PC-9 (cell line): ENCODE measurements around the gene CIZ1.

ENCODE experiments used
- EZH2 ChIP-seq: fragments of 200-600 bp; sonication (generic); IDR thresholded peaks from 2 replicates; pipeline ENCODE4 v1.8.0; 2017; ENCODE audit warnings: antibody characterized with exemption, low read depth
- TF ChIP-seq, protein P1 (sequence below): fragments of 200-600 bp; sonication (generic); conservative IDR thresholded peaks from 2 replicates; pipeline ENCODE4 v1.6.1; 2017; ENCODE audit warnings: mixed run types, antibody characterized with exemption, mild to moderate bottlenecking, moderate library complexity

DNA sequence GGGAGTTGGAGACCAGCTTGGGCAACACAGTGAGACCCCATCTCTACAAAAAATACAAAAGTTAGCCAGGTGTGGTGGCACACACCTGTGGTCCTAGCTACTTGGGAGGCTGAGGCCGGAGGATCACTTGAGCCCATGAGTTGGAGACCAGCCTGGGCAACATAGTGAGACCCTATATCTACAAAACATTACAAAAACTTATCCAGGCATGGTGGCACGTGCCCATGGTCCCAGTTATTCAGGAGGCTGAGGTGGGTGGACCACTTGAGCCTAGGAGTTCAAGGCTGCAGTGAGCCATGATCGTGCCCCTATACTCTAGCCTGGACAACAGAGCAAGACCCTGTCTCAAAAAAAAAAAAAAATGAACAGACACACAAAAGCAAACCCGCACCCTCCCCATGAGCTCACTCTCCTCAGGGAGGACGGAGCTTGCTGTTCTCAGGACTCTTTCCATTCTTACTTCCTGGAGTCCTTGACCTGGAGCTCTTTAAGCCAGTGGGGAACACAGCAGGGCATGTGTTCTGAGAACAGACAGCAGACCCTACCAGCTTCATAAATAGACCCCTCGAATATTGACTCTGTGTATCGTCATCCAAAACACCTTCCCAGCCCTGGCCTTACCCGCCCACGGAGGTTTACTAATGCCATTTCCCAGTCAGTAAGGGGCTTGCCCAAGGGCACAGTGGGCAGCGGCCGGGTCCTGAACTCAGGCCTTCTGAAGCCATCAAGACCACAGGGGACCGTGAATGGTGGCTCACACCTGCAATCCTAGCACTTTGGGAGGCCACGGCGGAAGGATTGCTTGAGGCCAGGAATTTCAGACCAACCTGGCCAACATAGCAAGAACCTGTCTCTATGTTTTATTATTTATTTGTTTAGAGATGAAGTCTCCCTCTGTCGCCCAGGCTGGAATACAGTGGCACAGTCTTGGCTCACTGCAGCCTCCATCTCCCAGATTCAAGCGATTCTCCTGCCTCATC lies 75.0 kb downstream of the CIZ1 start:
- TF ChIP-seq, protein P1, sequence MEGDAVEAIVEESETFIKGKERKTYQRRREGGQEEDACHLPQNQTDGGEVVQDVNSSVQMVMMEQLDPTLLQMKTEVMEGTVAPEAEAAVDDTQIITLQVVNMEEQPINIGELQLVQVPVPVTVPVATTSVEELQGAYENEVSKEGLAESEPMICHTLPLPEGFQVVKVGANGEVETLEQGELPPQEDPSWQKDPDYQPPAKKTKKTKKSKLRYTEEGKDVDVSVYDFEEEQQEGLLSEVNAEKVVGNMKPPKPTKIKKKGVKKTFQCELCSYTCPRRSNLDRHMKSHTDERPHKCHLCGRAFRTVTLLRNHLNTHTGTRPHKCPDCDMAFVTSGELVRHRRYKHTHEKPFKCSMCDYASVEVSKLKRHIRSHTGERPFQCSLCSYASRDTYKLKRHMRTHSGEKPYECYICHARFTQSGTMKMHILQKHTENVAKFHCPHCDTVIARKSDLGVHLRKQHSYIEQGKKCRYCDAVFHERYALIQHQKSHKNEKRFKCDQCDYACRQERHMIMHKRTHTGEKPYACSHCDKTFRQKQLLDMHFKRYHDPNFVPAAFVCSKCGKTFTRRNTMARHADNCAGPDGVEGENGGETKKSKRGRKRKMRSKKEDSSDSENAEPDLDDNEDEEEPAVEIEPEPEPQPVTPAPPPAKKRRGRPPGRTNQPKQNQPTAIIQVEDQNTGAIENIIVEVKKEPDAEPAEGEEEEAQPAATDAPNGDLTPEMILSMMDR, result no peak
- no peak for TF ChIP-seq EZH2
